Activated T-helper 17 cell treated with anti-CD3 and anti-CD28 coated beads, Interleukin-2, amount 50 U/mL, for 72 hours (primary cell): Measurements from ENCODE around the gene TMPRSS11F. TPM values are rescaled to one million over a fixed set of nuclear protein-coding genes. Genes with fewer than 3 reads are reported as not detected.

Experiments used
- ATAC-seq: fragments of 150-1000 bp; cut with Tn5 transposase; replicated peaks from 2 replicates; pipeline ENCODE4 v1.10.0; 2021; ENCODE audit warnings: mild to moderate bottlenecking, moderate library complexity
- H3K27ac Mint-ChIP-seq: one replicate; pipeline ENCODE4 v1.8.0; 2022; ENCODE audit warnings: mixed read lengths
- H3K27me3 Mint-ChIP-seq: one replicate; pipeline ENCODE4 v1.8.0; 2022; ENCODE audit warnings: mixed read lengths
- H3K36me3 Mint-ChIP-seq: one replicate; pipeline ENCODE4 v1.8.0; 2022; ENCODE audit warnings: low read depth, mild to moderate bottlenecking, mixed read lengths
- H3K4me1 Mint-ChIP-seq: one replicate; pipeline ENCODE4 v1.8.0; 2022; ENCODE audit warnings: mixed read lengths
- H3K4me3 Mint-ChIP-seq: one replicate; pipeline ENCODE4 v1.8.0; 2022; ENCODE audit warnings: mild to moderate bottlenecking, mixed read lengths
- H3K9me3 Mint-ChIP-seq: one replicate; pipeline ENCODE4 v1.8.0; 2022; ENCODE audit warnings: mixed read lengths
- total RNA-seq, 2 donors: library from RNA; stranded (reverse); gene quantifications; one replicate each; pipeline ENCODE4 v1.2.3, GENCODE V29; 2022

TMPRSS11F gene
- total RNA-seq, 2 donors from 2014 or later, result not detected

- no peak for ATAC-seq
- Mint-ChIP-seq H3K36me3 (no peaks in the 10 kb centered on the region), H3K4me3 (no peak overlapping the region), H3K27ac (no peak overlapping the region), H3K27me3 (no peaks in the 10 kb centered on the region), H3K9me3 (no peaks in the 10 kb centered on the region), H3K4me1 (no peaks in the 10 kb centered on the region)
These were observed 118.0 kb downstream of the TMPRSS11F start for GRCh38 chr4:68011684-68012083.

Other genes starting within 250 kb of the TMPRSS11F start
- gene TMPRSS11D, start 245.9 kb downstream of the TMPRSS11F start, total RNA-seq, result not detected
- not detected for gene TMPRSS11A, start 166.4 kb downstream of the TMPRSS11F start, total RNA-seq
- gene TMPRSS11B, start 115.8 kb upstream of the TMPRSS11F start, total RNA-seq, result not detected
- 10 to 100 TPM; 81.2 to 96.9 TPM for gene YTHDC1, start 220.2 kb upstream of the TMPRSS11F start, total RNA-seq